Kidney epithelial cell (primary cell): ENCODE results near the gene PRKG1. TPM values are rescaled to one million over a fixed set of nuclear protein-coding genes. Genes with fewer than 3 reads are reported as not detected.

Source experiments
- DNase-seq: peaks from one replicate; pipeline ENCODE4 v3.0.0-alpha.2; 2010; ENCODE audit warnings: low read depth
- H3K27me3 ChIP-seq: 2 replicates; pipeline ENCODE4 v1.6.0; 2011; ENCODE audit warnings: low read length; ENCODE audit not compliant: control insufficient read depth, insufficient read depth
- H3K36me3 ChIP-seq: 2 replicates; pipeline ENCODE4 v1.5.1; 2011; ENCODE audit warnings: low read length; ENCODE audit not compliant: control insufficient read depth, insufficient read depth
- H3K4me3 ChIP-seq: 2 replicates; pipeline ENCODE4 v1.5.1; 2011; ENCODE audit warnings: low read depth, mild to moderate bottlenecking, control low read depth, low read length
- total RNA-seq: library from RNA; depleted of rRNA; stranded (reverse); fragments of >200 nt; gene quantifications from 2 replicates; pipeline ENCODE4 v1.2.3, GENCODE V29; 2015
- TF ChIP-seq, protein P1 (sequence below): IDR thresholded peaks from 2 replicates; pipeline ENCODE4 v1.5.1; 2011; ENCODE audit warnings: mild to moderate bottlenecking, moderate library complexity, low read length, control low read depth, inconsistent platforms; ENCODE audit not compliant: insufficient read depth, poor library complexity, severe bottlenecking

The PRKG1 gene
- total RNA-seq, 1 donor from 2014 or later = 1.3 TPM

DNA sequence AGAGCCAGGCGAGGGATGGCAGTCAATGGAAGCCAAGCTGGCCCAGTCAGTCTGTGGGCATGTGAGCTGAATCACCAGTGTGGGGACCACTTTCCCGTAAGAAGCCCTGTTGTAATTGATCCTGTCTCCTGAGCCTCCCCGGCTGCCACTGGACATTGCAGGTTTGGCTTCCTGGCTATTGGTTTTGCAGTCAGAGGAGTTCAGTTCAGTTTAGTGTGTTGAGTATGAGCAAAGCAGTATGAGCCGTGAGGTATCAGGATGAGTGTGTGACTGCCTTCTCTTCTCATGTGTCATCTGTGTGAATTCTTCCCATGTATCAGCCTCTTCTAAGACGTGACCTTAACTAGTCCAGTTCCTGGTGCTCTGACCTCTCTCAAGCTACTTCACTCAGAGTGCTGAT is 227.4 kb downstream of the PRKG1 start:
- TF ChIP-seq, protein P1, sequence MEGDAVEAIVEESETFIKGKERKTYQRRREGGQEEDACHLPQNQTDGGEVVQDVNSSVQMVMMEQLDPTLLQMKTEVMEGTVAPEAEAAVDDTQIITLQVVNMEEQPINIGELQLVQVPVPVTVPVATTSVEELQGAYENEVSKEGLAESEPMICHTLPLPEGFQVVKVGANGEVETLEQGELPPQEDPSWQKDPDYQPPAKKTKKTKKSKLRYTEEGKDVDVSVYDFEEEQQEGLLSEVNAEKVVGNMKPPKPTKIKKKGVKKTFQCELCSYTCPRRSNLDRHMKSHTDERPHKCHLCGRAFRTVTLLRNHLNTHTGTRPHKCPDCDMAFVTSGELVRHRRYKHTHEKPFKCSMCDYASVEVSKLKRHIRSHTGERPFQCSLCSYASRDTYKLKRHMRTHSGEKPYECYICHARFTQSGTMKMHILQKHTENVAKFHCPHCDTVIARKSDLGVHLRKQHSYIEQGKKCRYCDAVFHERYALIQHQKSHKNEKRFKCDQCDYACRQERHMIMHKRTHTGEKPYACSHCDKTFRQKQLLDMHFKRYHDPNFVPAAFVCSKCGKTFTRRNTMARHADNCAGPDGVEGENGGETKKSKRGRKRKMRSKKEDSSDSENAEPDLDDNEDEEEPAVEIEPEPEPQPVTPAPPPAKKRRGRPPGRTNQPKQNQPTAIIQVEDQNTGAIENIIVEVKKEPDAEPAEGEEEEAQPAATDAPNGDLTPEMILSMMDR = no peak
- Histone ChIP-seq H3K4me3 (no peak overlapping the region), H3K27me3 (no peaks in the 10 kb centered on the region), H3K36me3 (no peaks in the 10 kb centered on the region)
- no peak for DNase-seq

DNA sequence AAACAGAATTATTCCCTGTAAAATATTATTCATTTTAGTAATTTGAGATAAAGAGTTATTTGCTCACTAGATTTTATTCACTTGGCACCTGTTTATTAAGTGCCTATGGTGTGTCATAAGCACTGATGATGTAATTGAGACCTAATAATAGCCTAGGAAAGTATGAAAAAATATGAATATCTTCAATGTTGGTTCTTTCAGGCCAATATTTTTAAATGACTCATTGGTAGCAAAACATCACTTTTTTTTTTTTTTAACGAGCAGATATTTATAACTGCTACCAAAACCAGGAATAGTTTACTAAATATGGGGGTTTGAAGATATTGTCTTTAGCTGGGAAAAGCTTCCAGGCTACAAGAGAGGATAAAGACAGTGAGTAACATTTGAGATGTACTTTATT is 228.0 kb downstream of the PRKG1 start:
- no peak for DNase-seq
- Histone ChIP-seq H3K4me3 (no peak overlapping the region), H3K36me3 (no peaks in the 10 kb centered on the region), H3K27me3 (no peaks in the 10 kb centered on the region)
- TF ChIP-seq, protein P1 = no peak

DNA sequence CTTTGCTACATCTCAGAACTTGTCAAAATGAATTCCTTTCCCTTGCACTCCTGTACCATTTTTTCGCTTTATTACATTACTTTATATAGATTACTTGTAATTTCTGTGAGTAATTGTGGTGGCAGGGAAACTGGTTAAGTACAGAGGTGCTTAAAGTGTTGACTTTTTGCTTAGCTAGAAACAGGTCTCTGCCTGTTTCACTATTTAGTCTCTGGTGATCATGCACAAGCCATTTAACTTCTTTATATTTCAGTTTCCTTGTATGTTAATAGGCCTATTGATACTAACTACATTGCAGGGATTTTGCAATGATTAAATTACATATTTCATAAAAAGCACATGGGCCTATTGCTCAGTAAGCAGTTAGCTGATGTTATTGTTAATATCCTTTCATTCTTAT is 233.8 kb downstream of the PRKG1 start:
- TF ChIP-seq, protein P1 = no peak
- Histone ChIP-seq H3K36me3 (no peaks in the 10 kb centered on the region), H3K27me3 (no peaks in the 10 kb centered on the region), H3K4me3 (no peak overlapping the region)
- DNase-seq = no peak

DNA sequence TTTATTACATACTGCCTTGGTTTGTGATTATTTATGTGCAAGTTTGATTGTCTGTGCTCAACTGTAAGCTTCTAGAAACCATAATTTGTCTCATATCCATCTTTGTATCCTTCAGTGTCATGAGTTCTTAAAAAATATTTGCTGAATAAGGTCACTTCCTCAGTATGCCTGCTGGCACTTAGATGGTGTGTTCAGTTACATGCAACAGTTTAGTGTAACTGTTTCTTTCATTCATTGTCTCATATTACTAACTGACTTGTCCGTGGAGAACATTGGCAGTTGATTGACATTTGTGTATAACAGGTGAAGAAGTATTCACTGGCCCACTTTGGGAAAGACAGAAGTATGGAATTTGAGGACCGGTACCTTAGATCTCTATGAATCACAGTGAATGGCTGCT is 236.9 kb downstream of the PRKG1 start:
- no peak for DNase-seq
- TF ChIP-seq, protein P1 = no peak

DNA sequence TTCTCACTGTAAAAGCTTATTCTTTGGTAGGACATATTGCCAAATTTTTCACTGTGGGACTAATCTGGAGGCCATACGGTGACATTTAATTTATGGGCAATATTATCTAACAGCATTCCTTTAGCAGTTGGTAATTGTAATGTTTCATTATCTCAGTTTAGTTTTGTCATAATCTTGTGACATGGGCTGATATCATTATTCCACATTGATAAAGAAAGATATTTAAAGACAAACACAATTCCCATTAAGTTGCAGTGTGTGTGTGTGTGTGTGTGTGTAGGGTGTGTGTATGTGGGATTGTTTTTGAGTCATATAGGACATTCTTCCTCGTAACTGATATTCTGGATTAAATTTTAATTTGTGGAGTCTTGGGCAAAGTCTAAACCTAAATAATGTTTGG is 238.5 kb downstream of the PRKG1 start:
- Histone ChIP-seq H3K36me3 (no peaks in the 10 kb centered on the region), H3K27me3 (no peaks in the 10 kb centered on the region), H3K4me3 (no peak overlapping the region)
- TF ChIP-seq, protein P1 = no peak
- no peak for DNase-seq

More for the DNA sequence above, 236.9 kb downstream of the PRKG1 start:
- H3K27me3 ChIP-seq = no peaks in the 10 kb centered on the region
- H3K4me3 ChIP-seq = no peak overlapping the region
- no peaks in the 10 kb centered on the region for H3K36me3 ChIP-seq

DNA sequence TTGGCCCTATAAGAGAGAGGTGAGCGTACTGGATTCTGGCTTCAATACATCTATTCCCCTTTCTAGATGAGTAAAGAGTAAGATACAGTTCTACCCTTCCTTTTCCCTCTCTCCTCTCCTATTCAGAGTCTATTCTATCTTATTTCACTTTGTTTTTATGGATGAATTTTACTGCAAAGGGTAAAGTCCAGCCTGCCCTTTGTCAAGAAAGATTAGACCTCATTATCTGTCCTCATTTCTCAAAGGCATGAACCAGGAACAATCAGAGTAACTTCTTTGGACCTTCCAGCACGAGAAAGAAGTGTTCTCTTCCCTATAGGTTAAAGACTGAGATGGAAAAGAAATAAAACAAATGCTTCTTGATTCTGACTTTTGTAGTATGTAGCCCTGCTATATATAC is 239.0 kb downstream of the PRKG1 start:
- Histone ChIP-seq H3K27me3 (no peaks in the 10 kb centered on the region), H3K4me3 (no peak overlapping the region), H3K36me3 (no peaks in the 10 kb centered on the region)
- TF ChIP-seq, protein P1 = no peak
- DNase-seq = no peak
